Retinal pigment epithelial cell (primary cell): ENCODE data around the gene MYO18B.

Experiments
- DNase-seq: peaks from one replicate; pipeline ENCODE4 v3.0.0-alpha.2; 2010; ENCODE audit warnings: low read depth
- H3K4me3 ChIP-seq: 2 replicates; pipeline ENCODE4 v1.5.1; 2011; ENCODE audit warnings: mild to moderate bottlenecking, low read length, control low read depth, moderate library complexity
- CTCF ChIP-seq: conservative IDR thresholded peaks from 2 replicates; pipeline ENCODE4 v1.5.1; 2011; ENCODE audit warnings: low read depth, low read length, control low read depth, inconsistent platforms

Gene MYO18B

DNA sequence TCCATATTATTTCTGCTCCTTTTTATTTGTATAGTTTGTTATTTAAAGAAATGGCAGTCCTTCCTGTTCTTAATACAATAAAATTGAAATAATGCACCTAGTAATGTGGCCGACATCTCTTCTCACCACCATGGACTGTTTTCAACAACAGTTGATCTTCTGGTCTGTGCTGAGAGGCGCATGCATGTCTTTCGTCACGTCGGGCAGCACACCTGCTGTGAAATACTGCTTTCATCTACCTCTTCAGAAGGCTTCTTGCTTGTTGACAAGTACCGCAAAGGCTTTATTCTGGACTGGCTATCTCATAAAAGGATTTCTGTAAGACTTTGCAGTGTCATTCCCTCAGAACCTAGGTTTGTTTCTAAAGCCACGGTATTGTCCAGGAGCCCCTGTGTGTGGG, 13.9 kb upstream of the MYO18B start:
- no peak for TF ChIP-seq CTCF
- no peak for DNase-seq
- H3K4me3 ChIP-seq, result no peak overlapping the region

GRCh38 chr22:25729016-25729995, 12.7 kb upstream of the MYO18B start:
- TF ChIP-seq CTCF, result no peak
- DNase-seq, result no peak
- no peak overlapping the region for H3K4me3 ChIP-seq

GRCh38 chr22:25735650-25736049, 6.3 kb upstream of the MYO18B start:
- DNase-seq, result no peak
- no peak overlapping the region for H3K4me3 ChIP-seq
- TF ChIP-seq CTCF, result no peak

- H3K4me3 ChIP-seq, result no peak overlapping the region
- TF ChIP-seq CTCF, result no peak
- DNase-seq, result no peak
Measured at GRCh38 chr22:25736378-25737011, 5.5 kb upstream of the MYO18B start.

DNA sequence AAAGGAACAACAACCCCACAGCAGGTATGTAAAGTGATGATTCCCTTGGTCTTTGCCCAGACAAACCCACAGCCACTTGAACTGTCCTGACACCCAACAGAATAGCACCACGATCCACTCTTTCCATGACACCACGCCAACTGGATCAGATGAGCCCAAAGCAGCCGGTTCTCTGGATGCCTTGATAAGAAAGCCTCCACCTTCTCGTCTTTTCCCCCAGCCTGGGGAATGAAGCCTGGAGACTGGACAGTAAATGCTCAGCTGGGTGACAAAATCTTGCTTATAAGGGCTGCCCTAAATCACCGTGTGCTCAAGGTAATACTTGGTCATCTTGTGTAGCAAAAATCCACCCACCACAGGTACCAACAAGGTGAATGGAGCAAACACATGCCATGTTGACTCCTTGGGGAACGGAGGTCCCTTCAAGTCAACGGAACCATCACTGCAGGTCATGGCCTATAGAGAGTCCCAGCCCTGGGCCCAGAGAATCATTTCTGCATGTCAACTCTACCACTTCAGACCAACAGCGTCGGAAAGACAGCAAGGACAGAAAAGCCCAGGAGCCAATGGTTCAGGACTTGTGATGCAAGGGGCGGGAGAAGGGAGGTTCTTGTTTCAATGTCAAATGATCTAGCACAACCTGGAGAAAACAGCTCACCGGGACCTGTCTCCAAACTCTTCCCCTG, 2.2 kb upstream of the MYO18B start:
- H3K4me3 ChIP-seq, result no peak overlapping the region
- no peak for DNase-seq
- no peak for TF ChIP-seq CTCF

DNA sequence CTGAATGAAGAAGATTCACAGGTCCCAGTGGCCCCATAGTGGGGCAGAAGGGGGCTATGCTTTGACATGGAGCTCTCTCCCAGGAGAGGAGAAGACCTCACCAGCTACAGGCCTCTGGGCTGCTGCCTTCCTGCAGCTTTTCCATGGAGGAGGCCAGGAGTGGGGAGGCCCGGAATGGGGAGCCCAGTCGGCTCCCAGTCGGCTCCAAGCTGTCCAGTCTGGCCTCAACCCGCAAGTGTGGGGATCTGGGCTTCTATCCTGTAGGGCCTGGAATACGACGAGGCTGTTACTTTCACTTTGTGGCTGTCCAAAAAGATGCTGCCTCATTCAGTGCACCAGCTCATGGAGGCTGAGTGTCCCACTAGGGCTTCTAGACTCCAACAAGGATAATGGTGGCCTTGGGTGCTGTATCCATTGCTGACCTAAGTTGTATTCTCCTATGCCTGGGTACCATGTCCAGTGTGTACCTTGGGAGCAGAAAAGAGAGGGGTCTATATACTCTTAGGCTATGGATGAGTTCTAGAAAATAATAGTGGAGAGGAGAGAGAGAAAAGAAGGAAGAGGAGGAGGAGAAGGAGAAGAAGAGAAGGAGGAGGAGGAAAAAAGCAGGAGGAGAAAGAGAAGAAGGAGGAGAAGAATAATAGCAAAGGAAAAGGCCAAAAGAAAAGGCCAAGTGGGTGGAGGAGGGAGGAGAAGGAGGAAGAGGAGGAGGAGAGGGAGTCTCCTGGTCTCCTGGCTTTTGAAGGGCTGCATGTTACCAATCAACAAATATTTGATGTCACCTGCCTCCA, 1.1 kb downstream of the MYO18B start:
- no peak for DNase-seq
- no peak for TF ChIP-seq CTCF
- H3K4me3 ChIP-seq, result no peak overlapping the region
